ENCODE data around the gene FAM89B.

GRCh38 chr11:65558930-65559509 lies 13.3 kb upstream of the FAM89B start:
- no peak for TF ChIP-seq EP300 (IDR thresholded peaks at IDR 0.05)
- no peak for TF ChIP-seq CTCF (IDR thresholded peaks at IDR 0.05)
